ENCODE measurements around the gene ACOX1.
A peak's percentile ranks its signal among the peaks of the same experiment; 100 is the strongest.

The ACOX1 gene

GRCh38 chr17:75945211-75945610, 33.8 kb downstream of the ACOX1 start:
- no peak overlapping the region for H3K4me3 ChIP-seq (ENCODE audit: low read length)
- no peak for DNase-seq (ENCODE audit: low read depth, low spot score)

GRCh38 chr17:75943491-75943890, 35.5 kb downstream of the ACOX1 start:
- DNase-seq (ENCODE audit: low read depth, low spot score), result no peak
- H3K4me3 ChIP-seq (ENCODE audit: low read length), result no peak overlapping the region

GRCh38 chr17:75942473-75942872, 36.5 kb downstream of the ACOX1 start:
- H3K4me3 ChIP-seq (ENCODE audit: low read length), result no peak overlapping the region
- DNase-seq (ENCODE audit: low read depth, low spot score), result no peak

- DNase-seq (ENCODE audit: low read depth, low spot score), result no peak
- peak overlapping the region; percentile 89 for H3K4me3 ChIP-seq (ENCODE audit: low read length)
Observed at GRCh38 chr17:75941442-75941819, 37.5 kb downstream of the ACOX1 start.

- peak within 1 kb of the TSS; percentile 89 for H3K4me3 ChIP-seq (ENCODE audit: low read length)
- DNase-seq (ENCODE audit: low read depth, low spot score), result peak; percentile 77
Observed at GRCh38 chr17:75940727-75941441, 38.1 kb downstream of the ACOX1 start, which contains the start of gene FBF1. TSS of gene FBF1 (minus strand) at chr17:75941042. CDS start at chr17:75938149, 2,893 bp downstream.

- no peak overlapping the region for H3K4me3 ChIP-seq (ENCODE audit: low read length)
- no peak for DNase-seq (ENCODE audit: low read depth, low spot score)
Observed at GRCh38 chr17:75937652-75938051, 41.3 kb downstream of the ACOX1 start.

GRCh38 chr17:75933808-75934207, 45.2 kb downstream of the ACOX1 start:
- no peak for DNase-seq (ENCODE audit: low read depth, low spot score)

GRCh38 chr17:75932852-75933251, 46.1 kb downstream of the ACOX1 start:
- no peak for DNase-seq (ENCODE audit: low read depth, low spot score)

More at GRCh38 chr17:75933808-75934207, 45.2 kb downstream of the ACOX1 start:
- no peak overlapping the region for H3K4me3 ChIP-seq (ENCODE audit: low read length)

GRCh38 chr17:75931062-75931461, 47.9 kb downstream of the ACOX1 start:
- no peak for DNase-seq (ENCODE audit: low read depth, low spot score)
- no peak overlapping the region for H3K4me3 ChIP-seq (ENCODE audit: low read length)

More at GRCh38 chr17:75932852-75933251, 46.1 kb downstream of the ACOX1 start:
- H3K4me3 ChIP-seq (ENCODE audit: low read length), result no peak overlapping the region

GRCh38 chr17:75927286-75927922, 51.6 kb downstream of the ACOX1 start:
- H3K4me3 ChIP-seq (ENCODE audit: low read length), result no peak overlapping the region
- DNase-seq (ENCODE audit: low read depth, low spot score), result no peak

- no peak overlapping the region for H3K4me3 ChIP-seq (ENCODE audit: low read length)
- no peak for DNase-seq (ENCODE audit: low read depth, low spot score)
Observed at GRCh38 chr17:75926456-75926855, 52.5 kb downstream of the ACOX1 start.

GRCh38 chr17:75925912-75926311, 53.1 kb downstream of the ACOX1 start:
- DNase-seq (ENCODE audit: low read depth, low spot score), result no peak
- H3K4me3 ChIP-seq (ENCODE audit: low read length), result no peak overlapping the region

- DNase-seq (ENCODE audit: low read depth, low spot score), result no peak
- no peak overlapping the region for H3K4me3 ChIP-seq (ENCODE audit: low read length)
Observed at GRCh38 chr17:75925103-75925502, 53.9 kb downstream of the ACOX1 start.

GRCh38 chr17:75922963-75923874, 55.7 kb downstream of the ACOX1 start:
- no peak overlapping the region for H3K4me3 ChIP-seq (ENCODE audit: low read length)
- no peak for DNase-seq (ENCODE audit: low read depth, low spot score)

GRCh38 chr17:75922173-75922961, 56.6 kb downstream of the ACOX1 start:
- H3K4me3 ChIP-seq (ENCODE audit: low read length), result no peak overlapping the region
- DNase-seq (ENCODE audit: low read depth, low spot score), result no peak

- no peak overlapping the region for H3K4me3 ChIP-seq (ENCODE audit: low read length)
- no peak for DNase-seq (ENCODE audit: low read depth, low spot score)
Observed at GRCh38 chr17:75921596-75921995, 57.4 kb downstream of the ACOX1 start.

- DNase-seq (ENCODE audit: low read depth, low spot score), result no peak
- no peak overlapping the region for H3K4me3 ChIP-seq (ENCODE audit: low read length)
Observed at GRCh38 chr17:75920045-75920560, 58.9 kb downstream of the ACOX1 start.

GRCh38 chr17:75919611-75920010, 59.4 kb downstream of the ACOX1 start:
- no peak for DNase-seq (ENCODE audit: low read depth, low spot score)
- H3K4me3 ChIP-seq (ENCODE audit: low read length), result no peak overlapping the region
